AG04450 (cell line): Measurements from ENCODE around the gene DNAJC4. TPM values are rescaled to one million over a fixed set of nuclear protein-coding genes. Genes with fewer than 3 reads are reported as not detected.

Experiments
- CTCF ChIA-PET: fragments of 300-600, 350-600 bp; formaldehyde crosslinking; extraction: SDS; loops from one replicate; lab custom pipeline; 2022; ENCODE audit warnings: antibody characterized with exemption, inconsistent platforms; lab: Charles Lee
- POLR2A ChIA-PET: fragments of 350-600 bp; formaldehyde crosslinking; extraction: SDS; loops from one replicate; lab custom pipeline; 2021; ENCODE audit warnings: antibody characterized with exemption, inconsistent platforms; lab: Yijun Ruan, JAX
- DNase-seq: peaks from one replicate; pipeline ENCODE4 v3.0.0-alpha.2; 2011; ENCODE audit warnings: low read depth, low spot score
- H3K27ac ChIP-seq: one replicate; pipeline ENCODE4 v1.5.1; 2012; ENCODE audit warnings: low read depth, low read length, control low read depth
- H3K27me3 ChIP-seq: one replicate; pipeline ENCODE4 v1.6.0; 2012; ENCODE audit warnings: low read length; ENCODE audit not compliant: control insufficient read depth, insufficient read depth
- H3K4me3 ChIP-seq: 2 replicates; pipeline ENCODE4 v1.5.1; 2011; ENCODE audit warnings: mild to moderate bottlenecking, low read depth, low read length, control low read depth
- H3K9me3 ChIP-seq: 2 replicates; pipeline ENCODE4 v1.5.1; 2012; ENCODE audit warnings: low read length; ENCODE audit not compliant: control insufficient read depth, insufficient read depth
- polyA plus RNA-seq: library from polyadenylated mRNA; depleted of rRNA; stranded (reverse); fragments of >200 nt; gene quantifications from 2 replicates; pipeline ENCODE4 v1.2.3, GENCODE V29; 2011
- TF ChIP-seq, protein P1 (sequence below): IDR thresholded peaks from 2 replicates; pipeline ENCODE4 v1.5.1; 2011; ENCODE audit warnings: low read depth, low read length, control low read depth, inconsistent platforms

DNAJC4 gene
- polyA plus RNA-seq, 1 experiment = 18.7 TPM

- ChIA-PET CTCF (interaction anchor here (0.9 to 3.9 kb wide), 11 partner anchors 10 to 105 kb away, joined by 3 to 50 read pairs (median 7); partner anchors contain the start of gene CATSPERZ), POLR2A (interaction anchor here (0.6 to 1.7 kb wide), 3 partner anchors 59 to 672 kb away, joined by 3 to 4 read pairs (median 4); partner anchors contain the start of genes PRDX5 and TRMT112)
- TF ChIP-seq, protein P1, sequence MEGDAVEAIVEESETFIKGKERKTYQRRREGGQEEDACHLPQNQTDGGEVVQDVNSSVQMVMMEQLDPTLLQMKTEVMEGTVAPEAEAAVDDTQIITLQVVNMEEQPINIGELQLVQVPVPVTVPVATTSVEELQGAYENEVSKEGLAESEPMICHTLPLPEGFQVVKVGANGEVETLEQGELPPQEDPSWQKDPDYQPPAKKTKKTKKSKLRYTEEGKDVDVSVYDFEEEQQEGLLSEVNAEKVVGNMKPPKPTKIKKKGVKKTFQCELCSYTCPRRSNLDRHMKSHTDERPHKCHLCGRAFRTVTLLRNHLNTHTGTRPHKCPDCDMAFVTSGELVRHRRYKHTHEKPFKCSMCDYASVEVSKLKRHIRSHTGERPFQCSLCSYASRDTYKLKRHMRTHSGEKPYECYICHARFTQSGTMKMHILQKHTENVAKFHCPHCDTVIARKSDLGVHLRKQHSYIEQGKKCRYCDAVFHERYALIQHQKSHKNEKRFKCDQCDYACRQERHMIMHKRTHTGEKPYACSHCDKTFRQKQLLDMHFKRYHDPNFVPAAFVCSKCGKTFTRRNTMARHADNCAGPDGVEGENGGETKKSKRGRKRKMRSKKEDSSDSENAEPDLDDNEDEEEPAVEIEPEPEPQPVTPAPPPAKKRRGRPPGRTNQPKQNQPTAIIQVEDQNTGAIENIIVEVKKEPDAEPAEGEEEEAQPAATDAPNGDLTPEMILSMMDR = no peak
- Histone ChIP-seq H3K27ac (no peak overlapping the region), H3K27me3 (no peaks in the 10 kb centered on the region), H3K9me3 (no peaks in the 10 kb centered on the region), H3K4me3 (peak overlapping the region; percentile 69)
- no peak for DNase-seq
Observed at GRCh38 chr11:64250415-64251015, 20.2 kb downstream of the DNAJC4 start.

DNA sequence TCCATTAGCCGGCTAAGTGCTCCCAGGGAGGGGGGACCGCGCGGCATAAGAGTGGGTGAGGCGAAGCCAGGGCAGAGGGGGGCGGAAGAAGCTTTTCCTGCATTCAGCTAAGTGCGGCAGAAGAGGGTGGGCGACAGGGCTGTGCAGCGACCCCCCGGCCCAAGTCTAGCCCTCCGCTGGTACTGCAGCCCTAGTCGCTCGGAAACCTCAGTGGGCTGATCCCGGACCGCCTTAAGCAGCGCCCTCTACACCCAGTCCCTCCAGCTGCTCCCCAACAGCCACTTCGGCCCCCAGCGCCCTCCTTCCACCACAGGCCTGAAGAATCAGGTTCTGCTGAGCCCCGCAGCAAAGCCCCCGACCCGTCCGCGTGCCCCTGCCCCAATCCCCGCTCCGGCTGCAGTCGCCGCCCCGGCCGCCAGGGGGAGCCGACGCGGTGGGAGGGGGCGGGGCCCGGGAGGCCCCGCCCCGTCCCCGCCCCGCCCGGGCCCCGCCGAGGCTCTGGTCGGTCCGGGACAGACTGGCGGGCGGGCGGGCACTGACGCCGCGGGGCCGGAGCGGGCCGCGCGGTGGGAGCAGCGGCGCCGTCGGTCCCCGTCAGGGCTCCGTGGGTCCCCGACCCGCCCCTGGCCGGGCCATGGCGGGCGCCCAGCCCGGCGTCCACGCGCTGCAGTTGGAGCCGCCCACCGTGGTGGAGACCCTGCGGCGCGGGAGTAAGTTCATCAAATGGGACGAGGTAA is 20.8 kb downstream of the DNAJC4 start, which contains the start of gene PLCB3:
Gene PLCB3 (plus strand): TSS at position 515 of the 737 bp plus-strand sequence. CDS start 120 bp downstream, at position 635.
- H3K4me3 ChIP-seq = peak within 1 kb of the TSS; percentile 77
- CTCF ChIA-PET = interaction anchor here (0.6 to 3.9 kb wide), 15 partner anchors 8 to 104 kb away, joined by 3 to 50 read pairs (median 5); partner anchors contain the start of gene CATSPERZ
- H3K9me3 ChIP-seq = no peaks in the 10 kb centered on the region
- POLR2A ChIA-PET = interaction anchor here (0.5 to 1.7 kb wide), 6 partner anchors 10 to 1221 kb away, joined by 3 to 8 read pairs (median 5); partner anchors contain the start of genes FKBP2, PRDX5 and TRMT112
- no peaks in the 10 kb centered on the region for H3K27me3 ChIP-seq
- DNase-seq = no peak
- TF ChIP-seq, protein P1 = peak; percentile 53
- peak within 1 kb of the TSS; percentile 11 for H3K27ac ChIP-seq

DNA sequence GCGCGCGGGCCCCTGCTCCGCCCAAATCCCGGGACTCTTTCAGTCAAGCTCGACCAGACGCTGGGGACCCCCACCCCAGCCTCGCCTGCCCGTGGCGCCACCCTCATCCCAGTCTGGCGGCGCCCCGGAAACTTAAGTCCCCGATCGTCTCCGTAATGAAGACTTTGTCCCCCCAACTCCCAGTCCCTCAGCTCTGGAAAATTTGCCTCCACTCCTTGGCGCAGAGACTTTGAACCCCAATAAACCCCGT is 21.3 kb downstream of the DNAJC4 start:
- Histone ChIP-seq H3K27ac (peak overlapping the region; percentile 11), H3K9me3 (no peaks in the 10 kb centered on the region), H3K27me3 (no peaks in the 10 kb centered on the region), H3K4me3 (peak overlapping the region; percentile 77)
- TF ChIP-seq, protein P1 = no peak
- no peak for DNase-seq
- CTCF ChIA-PET = interaction anchor here (0.6 to 3.9 kb wide), 9 partner anchors 9 to 103 kb away, joined by 3 to 50 read pairs (median 3); partner anchors contain the start of gene CATSPERZ
- POLR2A ChIA-PET = interaction anchor here (0.5 to 1.5 kb wide), 7 partner anchors 11 to 1220 kb away, joined by 3 to 11 read pairs (median 8); partner anchors contain the start of gene FKBP2

- no peak for DNase-seq
- POLR2A ChIA-PET = interaction anchor here (0.9 to 1.5 kb wide), 5 partner anchors 11 to 19 kb away, joined by 5 to 11 read pairs (median 8); partner anchors contain the start of gene FKBP2
Observed at GRCh38 chr11:64252003-64252872, 21.9 kb downstream of the DNAJC4 start.

More at GRCh38 chr11:64252003-64252872, 21.9 kb downstream of the DNAJC4 start:
- TF ChIP-seq, protein P1 = peak; percentile 56
- CTCF ChIA-PET = interaction anchor here (0.6 to 3.9 kb wide), 12 partner anchors 9 to 397 kb away, joined by 3 to 50 read pairs (median 4); partner anchors contain the start of genes CATSPERZ and TRMT112
- Histone ChIP-seq H3K4me3 (peak overlapping the region; percentile 77), H3K9me3 (no peaks in the 10 kb centered on the region), H3K27ac (peak overlapping the region; percentile 11), H3K27me3 (no peaks in the 10 kb centered on the region)
